Lower leg skin (tissue), 4 donors: ENCODE measurements around the gene ATF7IP2. TPM values are rescaled to one million over a fixed set of nuclear protein-coding genes. Genes with fewer than 3 reads are reported as not detected.

Source experiments
- DNase-seq, 2 donors: peaks; one replicate each; pipeline ENCODE4 v3.0.0-alpha.2; 2019; ENCODE audit warnings: low spot score in 2 of 2
- H3K4me3 ChIP-seq: fragments of 200-600 bp; sonication (generic); 2 replicates; pipeline ENCODE4 v1.5.1; 2017; ENCODE audit warnings: mild to moderate bottlenecking, low read depth; ENCODE audit not compliant: poor library complexity, severe bottlenecking
- POLR2A ChIP-seq, 2 donors: fragments of 450-650 bp; IDR thresholded peaks; one replicate each; pipeline ENCODE4 v1.6.1; 2016 to 2017; ENCODE audit warnings: antibody characterized with exemption in 2 of 2, mild to moderate bottlenecking in 1 of 2, moderate library complexity in 1 of 2
- WGBS, 2 donors: methylation state at CpG; one replicate each; pipeline ENCODE4 v1.1.5; 2018; 5-methylcytosine and 5-hydroxymethylcytosine counted together
- intact Hi-C: fragments of 100-400 bp; cut with DNase I; formaldehyde crosslinking; loops from one replicate; pipeline ENCODE4 v1.15.0; 2023; ENCODE audit warnings: low total_unique reads
- total RNA-seq, 4 donors: library from RNA; depleted of rRNA; stranded (reverse); fragments of >200 nt; gene quantifications; one replicate each; pipeline ENCODE4 v1.1.0, GENCODE V29; 2016
- TF ChIP-seq, protein P1 (sequence below), 3 donors: fragments of 450-650 bp; IDR thresholded peaks; one replicate each; pipeline ENCODE4 v1.5.1; 2016; ENCODE audit warnings: antibody characterized with exemption in 3 of 3, mild to moderate bottlenecking in 3 of 3, moderate library complexity in 2 of 3

Gene ATF7IP2
- total RNA-seq, 4 donors from 2014 or later = 2.4 to 7.3 (median 3.4) TPM

DNA sequence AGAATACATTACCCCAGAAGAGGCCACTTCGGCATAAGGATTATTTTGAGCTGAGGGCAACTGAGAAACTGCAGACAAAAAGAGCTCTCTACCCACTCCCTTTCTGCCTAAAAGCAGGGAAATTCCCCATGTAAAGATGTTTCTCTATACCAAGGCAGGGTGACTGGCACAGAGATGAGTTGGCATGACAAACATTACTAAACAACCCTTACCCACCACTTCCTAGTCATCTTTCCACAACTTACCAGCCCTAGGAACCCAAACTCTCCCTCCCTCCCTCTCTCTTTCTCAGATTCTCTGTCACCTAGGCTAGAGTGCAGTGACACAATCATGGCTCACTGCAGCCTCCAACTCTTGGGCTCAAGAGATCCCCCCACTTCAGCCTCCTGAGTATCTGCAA lies 126.0 kb downstream of the ATF7IP2 start:
- intact Hi-C loops = loop anchor here (5.0 kb wide), 1 partner anchor 225 kb away; no protein-coding TSS in a partner anchor
- no peak overlapping the region for H3K4me3 ChIP-seq
- 88 to 95% methylated on average over 1 of the region's 1 CpG for WGBS, 2 donors
- no peak for TF ChIP-seq POLR2A (IDR thresholded peaks at IDR 0.05)
- TF ChIP-seq, protein P1, sequence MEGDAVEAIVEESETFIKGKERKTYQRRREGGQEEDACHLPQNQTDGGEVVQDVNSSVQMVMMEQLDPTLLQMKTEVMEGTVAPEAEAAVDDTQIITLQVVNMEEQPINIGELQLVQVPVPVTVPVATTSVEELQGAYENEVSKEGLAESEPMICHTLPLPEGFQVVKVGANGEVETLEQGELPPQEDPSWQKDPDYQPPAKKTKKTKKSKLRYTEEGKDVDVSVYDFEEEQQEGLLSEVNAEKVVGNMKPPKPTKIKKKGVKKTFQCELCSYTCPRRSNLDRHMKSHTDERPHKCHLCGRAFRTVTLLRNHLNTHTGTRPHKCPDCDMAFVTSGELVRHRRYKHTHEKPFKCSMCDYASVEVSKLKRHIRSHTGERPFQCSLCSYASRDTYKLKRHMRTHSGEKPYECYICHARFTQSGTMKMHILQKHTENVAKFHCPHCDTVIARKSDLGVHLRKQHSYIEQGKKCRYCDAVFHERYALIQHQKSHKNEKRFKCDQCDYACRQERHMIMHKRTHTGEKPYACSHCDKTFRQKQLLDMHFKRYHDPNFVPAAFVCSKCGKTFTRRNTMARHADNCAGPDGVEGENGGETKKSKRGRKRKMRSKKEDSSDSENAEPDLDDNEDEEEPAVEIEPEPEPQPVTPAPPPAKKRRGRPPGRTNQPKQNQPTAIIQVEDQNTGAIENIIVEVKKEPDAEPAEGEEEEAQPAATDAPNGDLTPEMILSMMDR (IDR thresholded peaks at IDR 0.05) = no peak
- no peak for DNase-seq

DNA sequence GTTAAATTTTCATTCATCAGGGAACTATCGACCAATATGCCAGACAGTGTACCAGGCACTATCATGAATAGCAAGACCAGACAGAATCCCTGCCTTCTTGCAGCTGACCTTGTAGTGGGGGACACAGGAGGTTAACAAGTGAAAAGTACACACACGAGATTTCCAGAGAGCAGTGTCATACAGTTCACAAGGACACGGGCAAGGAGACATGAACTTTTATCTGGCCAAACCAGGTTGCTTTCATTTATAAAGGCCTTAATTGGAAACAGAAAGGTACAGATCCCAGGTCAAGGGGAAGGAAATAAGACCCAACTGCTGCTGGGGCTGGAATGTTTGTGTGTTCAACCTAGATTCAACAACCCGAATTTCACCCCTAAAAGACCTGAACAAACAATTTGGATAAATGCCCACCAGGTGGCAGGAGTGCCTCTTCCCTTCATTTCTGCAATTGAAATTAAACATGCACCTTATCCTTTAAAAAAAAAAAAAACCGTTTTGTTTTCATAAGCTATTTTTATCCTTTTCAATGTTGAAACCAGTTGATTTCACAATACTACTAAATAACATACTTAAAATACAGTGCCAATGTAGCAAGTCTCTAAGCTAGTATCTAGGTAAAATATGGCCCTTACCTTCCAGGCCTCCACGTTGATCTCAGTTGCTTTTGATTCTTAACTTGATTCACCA lies 128.7 kb downstream of the ATF7IP2 start:
- no peak for TF ChIP-seq POLR2A (IDR thresholded peaks at IDR 0.05)
- TF ChIP-seq, protein P1 (IDR thresholded peaks at IDR 0.05) = no peak
- intact Hi-C loops = loop anchor here (5.0 kb wide), 1 partner anchor 223 kb away; no protein-coding TSS in a partner anchor
- no peak overlapping the region for H3K4me3 ChIP-seq
- WGBS, 2 donors = 32 to 34% methylated on average over 6 of the region's 6 CpGs
- peak; percentile 52 to 77 for DNase-seq

DNA sequence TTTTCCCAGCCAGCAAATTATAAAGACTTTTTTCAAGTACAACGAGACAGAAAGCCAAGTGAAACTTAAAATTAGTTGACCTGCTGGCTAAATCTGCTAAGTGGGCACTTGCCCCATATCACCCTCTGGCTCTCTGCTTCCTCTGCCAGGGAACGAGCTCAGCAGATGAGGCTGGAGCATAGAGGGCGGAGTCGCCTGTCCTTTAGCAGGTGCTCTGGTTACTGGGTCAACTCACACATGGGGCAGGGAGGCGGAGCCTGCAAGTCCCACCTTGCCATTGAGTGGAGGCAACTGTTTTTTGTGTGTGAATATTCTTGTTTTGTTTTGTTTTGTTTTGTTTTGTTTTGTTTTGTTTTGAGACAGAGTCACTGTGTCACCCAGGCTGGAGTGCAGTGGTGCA lies 132.0 kb downstream of the ATF7IP2 start:
- WGBS, 2 donors = 76 to 78% methylated on average over 5 of the region's 5 CpGs
- DNase-seq = no peak
- no peak overlapping the region for H3K4me3 ChIP-seq
- no peak for TF ChIP-seq POLR2A (IDR thresholded peaks at IDR 0.05)
- TF ChIP-seq, protein P1 (IDR thresholded peaks at IDR 0.05) = no peak
- intact Hi-C loops = no loop called here

DNA sequence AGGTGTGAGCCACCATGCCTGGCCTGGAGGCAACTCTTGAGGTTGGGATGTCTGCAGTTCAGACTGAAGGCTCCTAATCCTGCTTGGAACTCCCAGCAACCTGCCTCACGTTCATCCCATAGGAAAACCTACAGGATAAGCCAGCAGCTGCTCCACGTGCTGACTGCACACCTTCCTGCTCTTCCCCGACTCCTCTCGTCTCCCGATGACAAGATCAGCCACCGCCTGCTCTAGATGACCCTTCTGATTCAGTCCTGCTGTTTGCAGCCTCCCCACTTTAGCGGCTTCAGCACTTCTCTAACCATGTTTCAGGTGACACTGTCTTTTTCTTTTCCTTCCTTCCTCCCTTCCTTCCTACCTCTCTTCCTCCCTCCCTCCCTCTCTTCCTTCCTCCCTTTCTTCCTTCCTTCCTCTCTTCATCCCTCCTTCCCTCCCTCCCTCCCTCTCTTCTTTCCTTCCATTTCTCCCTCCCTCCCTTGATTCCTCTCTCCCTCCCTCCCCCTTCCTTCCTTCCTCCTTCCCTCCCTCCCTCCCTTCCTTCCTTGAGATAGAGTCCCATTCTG lies 132.7 kb downstream of the ATF7IP2 start:
- 84 to 89% methylated on average over 7 of the region's 7 CpGs for WGBS, 2 donors

DNA sequence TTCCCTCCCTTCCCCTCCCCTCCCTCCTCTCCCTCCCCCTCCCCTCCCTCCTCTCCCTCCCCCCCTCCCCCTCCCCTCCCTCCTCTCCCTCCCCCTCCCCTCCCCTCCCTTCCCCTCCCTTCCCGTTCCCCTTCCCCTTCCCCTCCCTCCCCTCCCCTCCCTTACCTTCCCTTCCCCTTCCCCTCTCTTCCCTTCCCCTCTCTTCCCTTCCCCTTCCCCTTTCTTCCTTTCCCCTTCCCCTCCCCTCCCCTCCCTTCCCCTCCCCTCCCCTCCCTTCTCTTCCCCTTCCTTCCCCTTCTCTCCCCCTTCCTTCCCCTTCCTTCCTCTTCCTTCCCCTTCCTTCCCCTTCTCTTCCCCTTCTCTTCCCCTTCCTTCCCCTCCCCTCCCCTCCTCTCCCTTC lies 133.4 kb downstream of the ATF7IP2 start:
- TF ChIP-seq, protein P1 (IDR thresholded peaks at IDR 0.05) = no peak
- no peak for TF ChIP-seq POLR2A (IDR thresholded peaks at IDR 0.05)
- intact Hi-C loops = no loop called here
- DNase-seq = no peak
- no peak overlapping the region for H3K4me3 ChIP-seq
- WGBS, 2 donors = no CpG with 5 or more reads among the region's 1 CpG

More for the DNA sequence above, 132.7 kb downstream of the ATF7IP2 start:
- DNase-seq = no peak
- TF ChIP-seq, protein P1 (IDR thresholded peaks at IDR 0.05) = no peak
- no peak for TF ChIP-seq POLR2A (IDR thresholded peaks at IDR 0.05)
- H3K4me3 ChIP-seq = no peak overlapping the region
- intact Hi-C loops = no loop called here
